Esophagus (tissue), 2 donors: Measurements from ENCODE around the gene EFEMP1. TPM values are rescaled to one million over a fixed set of nuclear protein-coding genes. Genes with fewer than 3 reads are reported as not detected.

Experiments used
- H3K27ac ChIP-seq, 2 donors: one replicate each; pipeline ENCODE4 v1.5.1; 2013; ENCODE audit warnings: low read depth in 2 of 2, mild to moderate bottlenecking in 2 of 2, inconsistent platforms in 1 of 2, low read length in 1 of 2, moderate library complexity in 1 of 2
- H3K27me3 ChIP-seq, 2 donors: one replicate each; pipeline ENCODE4 v1.6.1; 2013; ENCODE audit warnings: low read length in 2 of 2, control low read depth in 1 of 2, mild to moderate bottlenecking in 1 of 2; ENCODE audit not compliant: insufficient read depth in 2 of 2, control insufficient read depth in 1 of 2
- H3K36me3 ChIP-seq, 2 donors: one replicate each; pipeline ENCODE4 v1.6.1; 2013; ENCODE audit warnings: low read length in 1 of 2; ENCODE audit not compliant: control insufficient read depth in 2 of 2, insufficient read depth in 2 of 2
- H3K4me1 ChIP-seq, 2 donors: one replicate each; pipeline ENCODE4 v1.6.1; 2013; ENCODE audit warnings: low read length in 1 of 2; ENCODE audit not compliant: control insufficient read depth in 2 of 2, insufficient read depth in 2 of 2
- H3K4me3 ChIP-seq, 2 donors: one replicate each; pipeline ENCODE4 v1.5.1; 2013; ENCODE audit warnings: low read length in 2 of 2, mild to moderate bottlenecking in 2 of 2, low read depth in 1 of 2, moderate library complexity in 1 of 2
- H3K9me3 ChIP-seq, 2 donors: one replicate each; pipeline ENCODE4 v1.6.1; 2013; ENCODE audit warnings: mild to moderate bottlenecking in 2 of 2, low read depth in 1 of 2, low read length in 1 of 2, moderate library complexity in 1 of 2; ENCODE audit not compliant: control insufficient read depth in 2 of 2, insufficient read depth in 1 of 2
- WGBS, 2 donors: extraction: QIAGEN DNeasy Blood & Tissue Kit; methylation state at CpG; one replicate each; pipeline ENCODE4 v1.1.7; 2013; 5-methylcytosine and 5-hydroxymethylcytosine counted together
- polyA plus RNA-seq, 2 donors: library from polyadenylated mRNA; stranded (reverse); fragments of 200-250 nt; gene quantifications; one replicate each; pipeline ENCODE4 v1.2.3, GENCODE V29; 2013
- donor health status: healthy with polysubstance abuse.
- donor health status: Bipolar disorder and iron deficiency.

The EFEMP1 gene
- polyA plus RNA-seq, 2 donors: 5.9 to 19.1 TPM

DNA sequence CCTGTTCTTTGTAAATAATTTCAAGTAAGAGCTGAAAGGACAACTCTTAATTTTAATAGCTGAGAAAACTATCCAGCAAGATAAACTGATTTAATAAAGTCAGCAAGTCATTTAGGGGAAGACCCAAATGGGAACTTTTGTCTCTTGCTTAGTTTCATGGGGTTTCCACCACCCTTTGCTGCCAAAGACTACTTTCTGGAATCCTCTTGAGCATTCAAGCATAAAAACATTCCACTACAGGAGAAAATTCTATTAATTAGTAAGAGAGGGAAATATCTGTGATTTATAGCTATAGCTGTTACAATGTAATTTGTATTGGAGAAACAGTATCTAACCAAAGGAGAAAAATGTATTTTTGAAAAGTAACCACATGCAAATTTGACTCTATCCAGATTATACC is 20.6 kb downstream of the EFEMP1 start:
- H3K4me3 ChIP-seq: no peak overlapping the region

DNA sequence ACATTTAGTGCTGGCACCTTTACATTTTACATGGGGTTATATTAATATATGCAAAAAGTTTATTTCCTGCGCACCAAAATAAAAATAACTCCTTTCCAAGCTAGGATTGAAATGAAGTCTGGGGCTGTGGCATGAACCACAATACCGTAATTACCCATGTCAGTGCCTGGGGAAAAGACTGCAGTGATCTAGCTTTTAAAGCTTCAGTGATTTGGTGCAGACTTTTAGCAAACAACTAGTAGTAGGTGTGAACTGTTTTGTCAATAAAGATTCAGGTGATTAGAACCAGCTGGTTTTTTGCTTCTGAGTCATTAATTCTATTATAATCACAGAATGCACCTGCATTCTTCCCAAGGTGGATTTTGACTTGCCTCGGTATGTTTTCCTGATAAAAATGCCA is 21.2 kb downstream of the EFEMP1 start:
- Histone ChIP-seq H3K4me1 (no peaks in the 10 kb centered on the region), H3K4me3 (no peak overlapping the region), H3K9me3 (no peaks in the 10 kb centered on the region), H3K27me3 (no peaks in the 10 kb centered on the region), H3K27ac (no peak overlapping the region), H3K36me3 (no peaks in the 10 kb centered on the region)
- WGBS, 2 donors: 50 to 62% methylated on average over 3 of the region's 3 CpGs

More for the DNA sequence above, 20.6 kb downstream of the EFEMP1 start:
- H3K4me1 ChIP-seq: no peaks in the 10 kb centered on the region
- no peaks in the 10 kb centered on the region for H3K36me3 ChIP-seq
- no peaks in the 10 kb centered on the region for H3K9me3 ChIP-seq
- no peaks in the 10 kb centered on the region for H3K27me3 ChIP-seq
- H3K27ac ChIP-seq: no peak overlapping the region

DNA sequence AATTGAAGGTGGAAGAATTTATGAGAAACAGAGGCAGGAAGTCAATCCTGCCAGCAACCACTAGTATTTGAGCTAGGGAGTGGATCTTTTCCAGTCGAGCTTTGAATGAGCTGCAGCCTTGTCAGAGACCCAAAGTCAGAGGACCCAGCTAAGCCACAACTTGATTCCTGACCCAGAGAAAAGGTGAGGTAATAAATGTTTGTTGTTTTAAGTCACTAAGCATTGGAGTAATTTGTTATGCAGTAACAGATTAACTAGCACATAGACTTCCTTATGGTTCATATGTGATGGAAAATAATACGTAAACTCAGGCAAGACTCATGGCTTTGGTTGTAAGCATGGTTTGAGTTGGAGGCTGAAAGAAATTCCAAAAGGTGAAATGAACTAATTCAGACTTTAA is 21.6 kb downstream of the EFEMP1 start:
- H3K27me3 ChIP-seq: no peaks in the 10 kb centered on the region
- no peak overlapping the region for H3K27ac ChIP-seq
- H3K36me3 ChIP-seq: no peaks in the 10 kb centered on the region
- H3K4me3 ChIP-seq: no peak overlapping the region
- WGBS, 2 donors: 72 to 78% methylated on average over 2 of the region's 2 CpGs
- H3K4me1 ChIP-seq: no peaks in the 10 kb centered on the region
- no peaks in the 10 kb centered on the region for H3K9me3 ChIP-seq

DNA sequence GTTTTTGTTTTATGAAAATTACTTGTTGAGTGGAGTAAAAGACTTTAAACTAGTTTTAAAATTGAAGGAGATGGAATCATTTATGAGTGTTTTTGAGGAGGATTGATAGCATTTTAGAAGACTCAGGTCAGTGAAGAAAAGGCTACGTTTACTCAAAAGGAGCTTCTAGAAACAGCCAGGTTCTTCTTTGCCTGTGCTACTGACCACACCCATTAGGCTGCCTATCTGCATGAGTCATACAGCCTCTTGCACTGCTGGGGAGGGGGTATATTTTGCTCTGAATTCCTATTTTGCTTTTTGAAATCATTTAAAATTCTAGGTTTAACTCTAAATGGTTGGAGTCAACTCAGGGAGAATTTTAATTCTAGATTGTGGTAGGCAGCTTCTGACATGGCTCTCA is 22.3 kb downstream of the EFEMP1 start:
- Histone ChIP-seq H3K36me3 (no peaks in the 10 kb centered on the region), H3K4me3 (no peak overlapping the region), H3K4me1 (no peaks in the 10 kb centered on the region), H3K27me3 (no peaks in the 10 kb centered on the region), H3K9me3 (no peaks in the 10 kb centered on the region), H3K27ac (no peak overlapping the region)
- WGBS, 2 donors: 20 to 46% methylated on average over 1 of the region's 1 CpG

DNA sequence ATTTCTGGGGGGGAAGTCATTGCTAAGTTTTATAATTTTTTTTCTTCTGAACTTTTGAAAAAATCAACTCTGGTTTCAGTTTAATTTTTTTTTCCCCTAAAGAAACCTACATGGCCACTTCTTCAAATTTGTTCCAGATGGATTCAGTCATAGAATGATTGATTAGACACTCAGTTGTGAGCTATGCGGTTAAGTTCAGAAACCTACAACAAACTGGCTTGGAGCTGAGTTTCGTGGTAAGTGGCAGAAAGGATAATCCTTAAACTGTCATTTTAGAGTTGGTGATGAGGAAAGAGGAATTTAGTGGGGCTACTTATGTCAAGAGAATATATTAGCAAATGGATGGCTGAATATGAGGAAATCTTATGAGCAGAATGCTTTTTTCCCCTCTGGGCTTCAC is 23.7 kb downstream of the EFEMP1 start:
- Histone ChIP-seq H3K4me3 (no peak overlapping the region), H3K36me3 (no peaks in the 10 kb centered on the region), H3K4me1 (no peaks in the 10 kb centered on the region), H3K9me3 (no peaks in the 10 kb centered on the region), H3K27me3 (no peaks in the 10 kb centered on the region), H3K27ac (no peak overlapping the region)
- WGBS, 2 donors: 80 to 81% methylated on average over 2 of the region's 2 CpGs

DNA sequence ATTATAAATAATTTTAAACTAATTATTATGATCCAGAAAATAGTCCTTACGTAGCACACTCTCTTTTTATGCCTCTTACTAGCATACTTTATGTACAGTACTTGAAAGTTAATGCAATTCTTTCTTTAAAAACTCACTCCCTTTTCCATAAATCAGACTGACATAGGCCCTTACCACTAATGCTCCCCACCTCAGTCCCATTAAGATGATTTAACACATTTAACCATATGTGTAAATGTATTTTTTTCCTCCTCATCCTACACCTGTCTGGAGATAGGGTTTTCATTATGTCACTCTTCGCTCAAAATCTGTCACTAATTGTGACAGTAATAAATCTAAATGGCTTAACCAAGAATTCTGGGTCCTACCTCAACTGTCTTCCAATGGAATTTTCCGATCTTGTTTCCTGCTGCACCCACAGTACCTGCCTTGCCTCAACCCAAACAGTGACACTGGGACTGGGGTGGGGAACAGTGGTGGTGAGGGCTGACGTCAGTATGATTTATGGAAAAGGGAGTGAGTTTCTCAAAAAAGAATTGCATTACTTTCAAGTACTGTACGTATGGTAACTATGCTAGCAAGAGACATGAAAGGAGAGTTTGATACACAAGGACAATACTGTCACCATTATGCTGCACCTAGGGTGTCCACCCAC is 25.1 kb downstream of the EFEMP1 start:
- H3K36me3 ChIP-seq: no peaks in the 10 kb centered on the region
- H3K27me3 ChIP-seq: no peaks in the 10 kb centered on the region
- no peaks in the 10 kb centered on the region for H3K4me1 ChIP-seq
- no peak overlapping the region for H3K27ac ChIP-seq
- no peak overlapping the region for H3K4me3 ChIP-seq
- H3K9me3 ChIP-seq: no peaks in the 10 kb centered on the region
- WGBS, 2 donors: 90 to 93% methylated on average over 5 of the region's 5 CpGs

DNA sequence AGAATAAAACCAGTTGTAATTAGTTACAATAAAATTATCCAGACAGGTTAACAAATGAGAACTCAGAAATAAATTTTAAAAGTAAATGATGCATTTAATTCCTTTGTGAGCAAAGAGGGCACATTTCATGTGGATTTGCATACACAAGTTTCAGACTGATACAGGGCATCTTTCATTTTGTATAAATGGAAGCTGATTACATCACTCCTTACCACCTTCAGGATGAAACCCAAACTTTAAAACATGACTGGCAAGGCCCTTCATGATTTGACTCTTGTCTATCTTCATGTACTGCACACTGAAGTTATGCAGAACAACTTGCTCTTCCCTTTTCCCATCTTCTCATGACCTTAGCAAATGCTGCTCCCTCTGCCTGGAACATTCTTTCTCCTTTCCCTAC is 26.9 kb downstream of the EFEMP1 start:
- no peaks in the 10 kb centered on the region for H3K36me3 ChIP-seq
- no peaks in the 10 kb centered on the region for H3K4me1 ChIP-seq

DNA sequence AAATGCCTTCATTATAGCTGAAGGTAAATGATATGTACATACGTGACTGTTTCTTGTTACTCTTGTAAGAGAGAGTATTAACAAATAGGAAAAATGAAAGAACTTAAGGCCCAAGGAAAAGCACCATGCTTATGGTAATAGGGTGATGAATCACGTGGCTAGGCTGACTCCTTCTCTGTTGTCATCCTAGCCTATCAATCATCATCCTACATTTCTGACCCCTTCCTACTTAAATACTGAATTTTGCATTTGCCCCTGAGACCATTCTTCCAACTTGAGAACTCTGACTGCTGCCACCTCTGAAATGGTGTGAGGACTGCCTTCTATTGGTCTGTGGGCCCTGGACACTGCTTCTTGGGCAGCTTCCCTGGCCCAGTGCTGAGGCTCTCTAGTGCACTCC is 28.9 kb downstream of the EFEMP1 start:
- Histone ChIP-seq H3K4me1 (no peaks in the 10 kb centered on the region), H3K9me3 (no peaks in the 10 kb centered on the region), H3K27me3 (no peaks in the 10 kb centered on the region), H3K36me3 (no peaks in the 10 kb centered on the region), H3K27ac (no peak overlapping the region), H3K4me3 (no peak overlapping the region)
- 86 to 87% methylated on average over 2 of the region's 2 CpGs for WGBS, 2 donors

More for the DNA sequence above, 26.9 kb downstream of the EFEMP1 start:
- Histone ChIP-seq H3K27ac (no peak overlapping the region), H3K9me3 (no peaks in the 10 kb centered on the region), H3K4me3 (no peak overlapping the region), H3K27me3 (no peaks in the 10 kb centered on the region)

DNA sequence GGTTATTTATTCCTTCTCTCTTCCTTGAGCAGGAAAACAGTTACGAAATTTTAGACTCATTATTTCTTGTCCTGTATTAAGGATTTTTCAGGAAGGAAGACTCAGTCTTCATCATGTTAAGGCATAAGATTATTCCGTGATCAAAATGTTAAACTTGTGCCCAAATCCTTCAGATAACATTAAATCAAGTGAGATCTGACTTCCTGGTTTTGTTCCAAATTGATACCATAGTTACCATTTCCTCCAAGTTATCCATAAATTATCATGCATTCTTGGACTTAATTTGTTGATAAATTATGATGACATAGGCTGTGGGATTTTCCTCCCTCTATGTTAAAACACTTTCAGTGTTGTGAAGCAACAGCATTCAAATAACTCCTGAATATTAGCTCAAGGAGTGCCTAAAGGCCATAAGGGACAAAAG is 31.9 kb downstream of the EFEMP1 start:
- Histone ChIP-seq H3K36me3 (no peaks in the 10 kb centered on the region), H3K27me3 (no peaks in the 10 kb centered on the region), H3K4me3 (no peak overlapping the region), H3K9me3 (no peaks in the 10 kb centered on the region), H3K27ac (no peak overlapping the region), H3K4me1 (no peaks in the 10 kb centered on the region)
- 56 to 60% methylated on average over 2 of the region's 2 CpGs for WGBS, 2 donors

DNA sequence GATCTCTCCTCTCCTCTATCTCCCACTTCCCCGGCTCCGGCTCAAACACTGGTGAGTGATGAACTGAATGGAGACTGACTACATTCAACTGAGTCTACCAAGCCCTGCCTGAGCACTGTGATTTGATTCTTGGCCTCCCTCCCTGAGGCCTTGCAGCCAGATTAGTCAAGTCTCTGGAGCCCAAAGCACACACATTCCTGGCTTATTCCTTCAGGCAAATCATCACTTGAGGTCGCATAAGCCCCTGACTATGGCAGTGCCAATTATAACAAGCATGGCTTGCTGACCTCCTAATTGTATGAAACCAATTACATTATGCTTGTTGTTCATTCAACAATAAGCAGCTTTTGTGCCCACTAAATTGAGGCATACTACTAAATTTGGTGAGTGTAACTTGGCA is 34.6 kb downstream of the EFEMP1 start:
- H3K27me3 ChIP-seq: no peaks in the 10 kb centered on the region
- H3K9me3 ChIP-seq: no peaks in the 10 kb centered on the region
- 79% methylated on average over 3 of the region's 3 CpGs for WGBS, 2 donors
- no peaks in the 10 kb centered on the region for H3K36me3 ChIP-seq
- H3K27ac ChIP-seq: peak overlapping the region in 1 of 2 donors; percentile 13
- H3K4me3 ChIP-seq: no peak overlapping the region
- peaks cover 0 to 2% of the 10 kb centered on the region in 2 donors for H3K4me1 ChIP-seq
